ENCODE results near the gene HINT2.

DNA sequence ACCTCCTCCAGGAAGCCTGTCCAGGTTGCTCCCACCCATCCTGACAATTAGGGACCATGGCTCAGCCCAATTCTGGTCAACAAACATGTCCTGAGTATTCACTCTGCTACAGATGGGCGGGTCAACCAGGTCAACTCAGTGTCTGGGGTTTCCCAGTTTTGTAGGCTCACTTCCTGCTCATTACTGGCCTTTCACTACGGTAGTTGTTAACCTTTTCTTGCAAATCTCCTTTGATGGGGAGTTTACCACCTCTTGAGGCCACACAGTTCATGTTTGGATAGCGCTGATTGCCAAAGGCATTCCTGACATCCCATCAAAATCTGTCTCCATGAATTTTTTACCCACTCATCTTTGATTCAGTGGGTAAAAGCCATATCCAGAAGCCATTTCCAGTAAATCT lies 28.0 kb upstream of the HINT2 start:
- TF ChIP-seq, protein P1, sequence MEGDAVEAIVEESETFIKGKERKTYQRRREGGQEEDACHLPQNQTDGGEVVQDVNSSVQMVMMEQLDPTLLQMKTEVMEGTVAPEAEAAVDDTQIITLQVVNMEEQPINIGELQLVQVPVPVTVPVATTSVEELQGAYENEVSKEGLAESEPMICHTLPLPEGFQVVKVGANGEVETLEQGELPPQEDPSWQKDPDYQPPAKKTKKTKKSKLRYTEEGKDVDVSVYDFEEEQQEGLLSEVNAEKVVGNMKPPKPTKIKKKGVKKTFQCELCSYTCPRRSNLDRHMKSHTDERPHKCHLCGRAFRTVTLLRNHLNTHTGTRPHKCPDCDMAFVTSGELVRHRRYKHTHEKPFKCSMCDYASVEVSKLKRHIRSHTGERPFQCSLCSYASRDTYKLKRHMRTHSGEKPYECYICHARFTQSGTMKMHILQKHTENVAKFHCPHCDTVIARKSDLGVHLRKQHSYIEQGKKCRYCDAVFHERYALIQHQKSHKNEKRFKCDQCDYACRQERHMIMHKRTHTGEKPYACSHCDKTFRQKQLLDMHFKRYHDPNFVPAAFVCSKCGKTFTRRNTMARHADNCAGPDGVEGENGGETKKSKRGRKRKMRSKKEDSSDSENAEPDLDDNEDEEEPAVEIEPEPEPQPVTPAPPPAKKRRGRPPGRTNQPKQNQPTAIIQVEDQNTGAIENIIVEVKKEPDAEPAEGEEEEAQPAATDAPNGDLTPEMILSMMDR (IDR thresholded peaks at IDR 0.05; ENCODE audit: borderline replicate concordance, extremely low read depth, low read length, poor library complexity, severe bottlenecking) = no peak
- TF ChIP-seq EZH2 (IDR thresholded peaks at IDR 0.05; ENCODE audit: borderline replicate concordance, low read depth, low read length, severe bottlenecking) = no peak

Data from DND-41 (cell line).